HL-60/S4 treated with phorbol 12-myristate 13-acetate at 8.2 ng/mL for 4 days and 3 days (cell line): ENCODE data around the gene PIGU.
"Not testable (repeated sequence)": the region's sequence is repeated elsewhere in the genome, so short reads cannot be mapped to it uniquely, and the experiment has no call there.

Experiments
- in situ Hi-C: fragments of 300-500 bp; cut with MboI; formaldehyde crosslinking; loops from 2 replicates; pipeline ENCODE4 v1.15.0; 2022; ENCODE audit warnings: low sequenced_read_pairs

PIGU gene

DNA sequence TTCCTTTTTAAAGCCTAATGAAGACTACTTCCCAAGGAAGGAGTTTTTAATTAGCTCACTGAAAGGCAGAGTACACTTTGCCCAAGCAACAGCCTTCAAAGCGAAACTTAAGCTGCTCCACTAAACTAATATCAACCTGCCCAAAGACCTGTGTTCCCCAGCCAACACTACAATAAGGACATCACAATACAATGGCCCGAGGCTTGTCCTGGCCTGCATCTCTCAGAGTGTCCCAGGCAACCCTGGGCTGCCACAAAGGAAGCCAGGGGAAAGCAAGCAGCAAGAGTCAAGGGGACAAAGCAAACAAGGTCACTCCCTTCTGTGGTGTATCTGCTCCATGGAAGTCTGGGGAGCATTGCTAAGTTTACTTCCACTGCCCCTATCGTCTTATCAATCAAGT, 52.3 kb downstream of the PIGU start:
- in situ Hi-C loops = no loop called here

DNA sequence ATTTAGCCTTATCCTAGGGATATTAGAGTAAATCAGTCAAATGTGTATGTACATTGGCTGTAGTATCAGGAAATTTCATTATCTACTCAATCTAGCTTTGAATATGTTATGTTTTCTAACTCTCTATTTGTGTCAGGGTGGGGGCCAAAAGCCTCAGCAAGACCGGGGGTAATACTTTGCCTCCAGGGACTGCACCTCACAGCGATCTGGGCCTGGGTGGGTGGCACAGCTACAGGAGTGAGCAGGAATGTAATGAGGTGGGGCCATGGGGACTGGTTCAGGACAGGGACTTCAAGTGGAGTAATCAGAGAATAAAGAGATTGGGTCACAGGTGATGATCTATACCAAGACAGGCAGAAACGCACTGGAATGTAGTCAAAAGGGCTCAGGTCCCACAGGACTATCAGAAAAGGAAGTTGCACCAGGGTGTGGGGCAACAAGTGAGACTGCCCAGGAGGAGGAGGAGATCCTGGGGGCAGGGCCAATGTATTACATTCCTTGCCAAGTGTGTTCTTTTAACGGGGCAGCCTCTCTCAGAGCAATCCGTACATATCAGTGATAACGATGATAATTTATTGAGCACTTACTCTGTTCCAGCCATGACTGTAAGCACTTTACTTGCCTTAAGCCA, 54.0 kb downstream of the PIGU start:
- in situ Hi-C loops = no loop called here

DNA sequence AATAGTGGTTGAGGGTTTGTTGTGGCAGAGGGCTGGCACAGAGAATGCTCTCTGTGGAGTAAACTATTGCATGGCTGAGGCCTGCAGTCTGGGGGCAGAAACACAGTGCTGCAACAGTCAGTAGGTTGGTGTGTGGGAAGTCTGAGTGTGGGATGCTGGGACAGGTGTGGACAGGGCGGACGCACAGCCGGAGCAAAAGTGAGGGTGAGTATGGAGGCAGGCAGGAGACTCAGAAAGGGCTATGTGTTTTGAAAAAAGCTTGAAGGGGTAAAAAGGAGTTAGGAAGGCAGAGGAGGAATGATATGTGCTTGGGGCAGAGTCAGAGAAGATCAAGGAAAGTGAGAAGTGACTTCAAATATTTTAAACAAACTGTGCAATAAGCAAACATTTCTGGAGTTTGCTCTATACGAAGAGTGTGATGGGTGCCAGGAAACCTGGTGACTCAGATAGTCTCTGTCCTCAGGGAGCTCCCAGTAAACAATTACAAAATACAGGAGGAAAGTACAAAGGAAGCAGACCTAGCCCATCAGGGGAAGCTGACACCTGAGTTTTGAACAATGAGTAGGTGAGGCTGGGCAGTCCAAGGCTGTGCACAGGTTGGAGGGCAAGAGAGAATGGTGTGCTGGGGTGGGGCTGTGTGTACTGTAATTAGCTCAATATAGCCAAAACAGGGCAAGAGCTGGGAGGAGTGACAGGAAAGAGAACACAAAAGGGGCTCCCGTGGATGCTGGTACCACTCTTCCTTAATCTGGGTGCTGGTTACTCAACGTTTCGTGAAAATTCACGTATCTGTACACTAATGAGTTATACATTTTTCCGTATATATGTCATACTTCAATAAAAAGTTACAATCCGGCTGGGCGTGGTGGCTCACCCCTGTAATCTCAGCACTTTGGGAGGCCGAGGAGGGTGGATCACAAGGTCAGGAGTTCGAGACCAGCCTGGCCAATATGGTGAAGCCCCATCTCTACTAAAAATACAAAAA, 55.2 kb downstream of the PIGU start:
- in situ Hi-C loops = no loop called here

DNA sequence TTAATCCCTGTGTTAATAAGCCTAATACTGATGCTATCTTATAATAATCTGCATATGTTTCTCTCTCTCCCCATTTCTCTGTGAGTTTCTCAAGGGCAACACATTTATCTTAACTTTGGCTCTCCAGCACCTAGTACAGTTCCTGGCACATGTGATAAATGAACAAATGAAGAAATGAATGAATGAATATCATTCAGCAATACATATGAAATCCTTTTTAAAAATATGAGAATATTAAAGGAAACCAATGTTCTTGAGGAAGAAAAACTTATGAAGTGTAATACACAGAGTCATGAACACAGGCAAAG, 55.9 kb downstream of the PIGU start:
- in situ Hi-C loops = no loop called here

- in situ Hi-C loops = no loop called here
Measured at GRCh38 chr20:34618676-34619075, 58.2 kb downstream of the PIGU start.

DNA sequence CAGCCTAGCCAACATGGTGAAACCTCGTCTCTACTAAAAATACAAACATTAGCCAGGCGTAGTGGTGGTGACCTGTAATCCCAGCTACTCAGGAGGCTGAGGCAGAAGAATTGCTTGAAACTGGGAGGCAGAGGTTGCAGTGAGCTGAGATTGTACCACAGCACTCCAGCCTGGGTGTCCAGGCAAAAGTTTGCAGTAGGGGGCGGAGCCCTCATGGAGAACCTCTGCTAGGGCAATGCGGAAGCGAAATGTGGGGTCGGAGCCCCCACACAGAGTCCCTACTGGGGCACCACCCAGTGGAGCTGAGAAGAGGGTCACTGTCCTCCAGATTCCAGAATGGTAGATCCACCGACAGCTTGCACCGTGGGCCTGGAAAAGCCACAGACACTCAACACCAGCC, 60.0 kb downstream of the PIGU start:
- in situ Hi-C loops = not testable (repeated sequence)

- in situ Hi-C loops = no loop called here
Measured at GRCh38 chr20:34615477-34615876, 61.4 kb downstream of the PIGU start.

DNA sequence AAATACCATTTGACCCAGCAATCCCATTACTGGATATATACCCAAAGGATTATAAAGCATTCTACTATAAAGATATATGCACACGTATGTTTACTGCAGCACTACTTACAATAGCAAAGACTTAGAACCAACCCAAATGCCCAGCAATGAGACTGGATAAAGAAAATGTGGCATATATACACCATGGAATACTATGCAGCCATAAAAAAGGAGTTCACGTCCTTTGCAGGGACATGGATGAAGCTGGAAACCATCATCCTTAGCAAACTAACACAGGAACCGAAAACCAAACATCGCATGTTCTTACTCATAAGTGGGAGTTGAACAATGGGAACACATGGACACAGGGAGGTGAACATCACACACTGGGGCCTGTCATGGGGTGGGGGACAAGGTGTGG, 64.9 kb downstream of the PIGU start:
- in situ Hi-C loops = not testable (repeated sequence)

DNA sequence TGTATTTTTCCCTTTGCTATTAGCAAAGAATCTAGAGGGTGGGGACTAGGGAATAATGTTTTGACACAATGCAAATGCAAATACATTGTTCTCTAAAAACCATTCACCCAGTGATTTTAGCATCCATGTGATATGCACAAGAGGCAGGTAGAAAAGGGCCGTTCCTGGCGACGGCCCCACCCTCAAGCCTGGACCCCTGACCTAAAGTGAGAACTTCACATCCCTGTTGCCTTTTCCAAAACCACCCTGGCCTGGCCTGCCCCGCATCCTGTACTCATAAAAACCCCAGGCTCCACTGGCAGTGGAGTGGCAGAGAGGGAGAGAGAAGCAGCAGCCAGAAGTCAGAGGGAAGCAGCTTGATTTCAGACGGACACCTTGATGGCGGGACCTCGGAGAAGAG, 69.8 kb downstream of the PIGU start:
- in situ Hi-C loops = no loop called here

DNA sequence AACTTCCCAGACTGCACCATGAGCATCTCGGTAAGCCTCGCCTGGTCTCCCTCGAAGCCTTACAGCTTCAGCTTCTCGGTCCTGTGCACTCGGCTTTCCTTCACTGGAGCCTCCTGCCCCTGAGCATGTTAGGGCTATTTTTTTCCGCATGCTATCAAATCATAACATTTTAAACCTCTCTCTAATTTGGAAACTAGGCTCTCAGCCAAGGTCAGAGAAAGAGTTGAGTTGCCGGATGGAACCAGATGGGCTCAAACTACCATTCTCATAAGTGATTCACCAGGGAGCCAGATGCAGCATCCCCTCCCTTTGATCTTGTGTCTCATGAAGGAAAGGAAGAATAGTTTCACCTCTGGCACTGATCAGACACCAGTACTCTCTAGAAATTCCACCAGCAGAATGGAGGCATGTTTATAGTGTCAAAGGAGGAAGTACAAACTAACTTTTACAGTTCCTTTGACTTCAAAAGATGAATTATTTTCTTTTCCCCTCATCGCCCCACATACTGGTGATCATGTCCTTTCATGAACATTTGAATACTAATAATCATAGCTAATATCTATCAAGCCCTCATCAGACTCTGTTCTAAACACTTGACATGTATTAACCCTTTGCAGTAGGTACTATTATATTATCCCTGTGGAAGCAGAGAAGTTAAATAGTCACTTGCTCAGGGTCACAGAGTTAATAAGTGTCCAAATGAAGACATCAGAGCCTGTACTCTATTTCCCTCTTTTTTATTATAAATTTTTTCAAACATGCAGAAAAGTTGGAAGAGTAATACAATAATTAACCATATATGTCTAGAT, 71.7 kb downstream of the PIGU start:
- in situ Hi-C loops = no loop called here

DNA sequence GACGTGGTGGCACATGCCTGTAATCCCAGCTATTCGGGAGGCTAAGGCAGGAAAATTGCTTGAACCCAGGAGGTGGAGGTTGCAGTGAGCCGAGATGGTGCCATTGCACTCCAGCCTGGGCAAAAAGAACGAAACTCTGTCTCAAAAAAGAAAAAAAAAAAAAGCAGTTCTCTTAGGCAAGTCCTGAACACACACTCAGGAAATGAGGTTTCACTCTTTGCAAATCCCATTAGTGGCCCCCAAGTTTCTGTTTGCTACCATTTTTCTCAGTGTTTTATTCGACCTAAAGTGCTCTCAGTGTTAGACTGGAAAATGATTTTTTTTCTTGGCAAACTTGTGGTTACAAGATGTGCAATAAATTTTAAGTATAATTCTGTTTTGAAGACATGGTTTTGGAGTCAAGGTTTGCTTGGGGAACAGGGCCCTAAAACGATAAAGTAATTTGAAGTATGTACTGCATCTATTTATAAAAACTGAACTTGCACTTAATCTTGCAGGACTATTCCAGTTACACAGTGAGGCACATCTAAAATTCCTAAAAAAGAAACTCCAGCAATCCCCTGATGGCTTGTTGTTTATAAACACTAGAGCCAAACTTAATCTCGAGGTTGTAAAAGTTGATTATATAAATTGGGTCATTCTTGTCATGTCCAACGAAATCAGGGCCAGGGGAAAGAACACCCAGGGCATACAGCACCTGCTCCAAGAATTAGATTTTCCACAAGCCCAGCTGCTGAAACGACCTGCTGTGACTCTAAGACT, 75.8 kb downstream of the PIGU start:
- in situ Hi-C loops = no loop called here

DNA sequence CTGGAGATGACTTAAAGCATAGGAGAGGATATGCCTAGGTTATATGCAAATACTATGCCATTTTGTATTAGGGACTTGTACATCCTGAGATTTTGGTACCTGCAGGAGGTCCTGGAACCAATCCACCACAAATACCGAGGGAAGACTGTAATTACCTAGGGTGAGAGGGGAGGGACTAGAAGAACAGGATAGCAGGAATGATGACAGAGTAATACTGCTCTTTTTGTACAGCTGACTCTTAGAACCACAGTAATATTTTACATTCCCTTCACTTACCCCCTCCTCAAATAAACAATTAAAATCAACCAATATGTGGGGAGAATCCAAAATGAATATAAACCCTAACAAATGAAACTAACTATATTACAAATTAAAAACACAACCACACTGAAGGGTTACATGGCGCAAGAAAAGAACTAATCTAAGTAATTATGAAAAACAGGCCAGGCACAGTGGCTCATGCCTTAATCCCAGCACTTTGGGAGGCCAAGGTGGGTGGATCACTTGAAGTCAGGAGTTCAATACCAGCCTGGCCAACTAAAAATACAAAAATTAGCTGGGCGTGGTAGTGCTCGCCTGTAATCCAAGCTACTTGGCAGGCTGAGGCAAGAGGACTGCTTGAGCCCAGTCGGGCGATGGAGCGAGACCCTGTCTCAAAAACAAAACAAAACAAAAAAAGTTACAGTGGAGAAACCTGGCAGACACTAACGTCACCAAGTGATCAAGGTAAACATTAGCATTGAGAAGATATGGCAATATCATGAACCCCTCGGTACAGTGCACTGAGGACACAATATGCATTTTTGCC, 81.3 kb downstream of the PIGU start:
- in situ Hi-C loops = no loop called here

- in situ Hi-C loops = no loop called here
Measured at GRCh38 chr20:34586488-34587163, 90.3 kb downstream of the PIGU start.

- in situ Hi-C loops = no loop called here
Measured at GRCh38 chr20:34585019-34585418, 91.9 kb downstream of the PIGU start.

DNA sequence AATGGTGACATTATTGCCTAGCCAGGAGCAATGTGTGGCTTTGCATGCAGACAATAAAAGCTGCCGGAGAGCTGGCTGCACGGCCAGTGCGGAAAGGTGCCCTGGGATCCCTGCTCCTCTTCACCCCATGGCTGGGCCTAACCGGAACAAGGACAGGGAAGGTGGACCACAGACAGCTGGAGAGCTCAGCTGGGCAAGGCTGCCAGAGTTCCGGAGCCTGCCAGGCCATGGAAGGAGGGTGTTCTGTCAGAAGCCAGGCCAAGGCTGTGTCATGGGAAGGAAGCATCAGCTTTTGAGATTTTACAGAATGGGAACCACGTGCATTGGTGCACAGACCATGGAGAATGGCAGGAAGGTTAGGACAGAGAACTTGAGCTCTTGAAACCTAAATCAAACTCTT, 93.3 kb downstream of the PIGU start:
- in situ Hi-C loops = no loop called here

DNA sequence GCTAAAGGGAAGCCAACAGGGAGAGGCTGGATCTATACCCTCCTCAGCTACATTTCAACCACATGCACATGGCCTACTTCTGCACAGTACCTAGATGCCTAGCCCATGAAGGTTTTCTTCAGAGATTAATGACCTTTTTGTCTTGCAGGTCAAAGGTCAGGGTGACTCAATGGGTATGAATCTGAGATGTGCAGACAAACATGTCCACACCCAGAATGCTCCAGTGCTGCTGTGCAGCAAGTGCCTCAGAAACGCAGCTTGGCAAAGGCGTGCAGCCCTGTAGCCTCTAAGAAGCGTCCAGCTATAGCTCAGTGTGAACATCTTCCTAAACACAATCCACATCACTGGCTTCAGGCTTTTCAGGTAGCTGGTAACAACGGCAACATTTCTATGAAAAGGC, 94.0 kb downstream of the PIGU start:
- in situ Hi-C loops = no loop called here

DNA sequence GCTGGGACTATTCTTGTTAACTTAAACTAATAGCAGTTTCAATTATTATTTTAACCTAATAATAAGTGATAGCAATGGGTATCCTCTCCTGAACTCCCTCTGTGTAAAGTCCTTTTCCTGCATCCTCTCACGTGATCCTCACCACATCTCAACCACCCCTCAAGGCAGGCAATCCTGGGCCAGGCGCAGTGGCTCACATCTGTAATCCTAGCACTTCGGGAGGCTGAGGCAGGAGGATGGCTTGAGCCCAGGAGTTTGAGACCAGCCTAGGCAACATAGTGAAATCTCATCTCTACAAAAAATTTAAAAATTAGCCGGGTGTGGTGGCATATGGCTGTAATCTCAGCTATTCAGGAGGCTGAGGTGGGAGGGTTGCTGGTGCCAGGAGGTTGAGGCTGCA, 94.7 kb downstream of the PIGU start:
- in situ Hi-C loops = no loop called here

GRCh38 chr20:34581341-34582184, 95.3 kb downstream of the PIGU start:
- in situ Hi-C loops = no loop called here
